Amygdala (tissue), 56 donors: Measurements from ENCODE around the gene SLC9A6.

Source experiments
- DNase-seq, 56 donors: peaks; one replicate each; lab custom pipeline; 2025; lab: John Stamatoyannopoulos, UW

The SLC9A6 gene

GRCh38 chrX:135985157-135985972 is at the start of gene SLC9A6:
Gene SLC9A6 (plus strand): TSS chrX:135985435. CDS start chrX:135985659, 224 bp downstream.
- DNase-seq, result peak in 54 of 56 donors; percentile 1 to 79 (median 44)

- DNase-seq, result no peak
Observed at GRCh38 chrX:135944486-135944885, 40.7 kb upstream of the SLC9A6 start.

- DNase-seq, result no peak
Observed at GRCh38 chrX:135951291-135951690, 33.9 kb upstream of the SLC9A6 start.

- peak in 23 of 56 donors; percentile 0 to 28 (median 7) for DNase-seq
Observed at GRCh38 chrX:135973025-135973547, 12.1 kb upstream of the SLC9A6 start.

GRCh38 chrX:135973548-135974278 is 11.5 kb upstream of the SLC9A6 start, which contains the start of gene MMGT1:
Gene MMGT1 (minus strand): TSS chrX:135973988. CDS start chrX:135973675, 313 bp downstream.
- peak; percentile 7 to 92 (median 79) for DNase-seq

- peak in 52 of 56 donors; percentile 4 to 92 (median 76) for DNase-seq
Observed at GRCh38 chrX:135974279-135974856, 10.9 kb upstream of the SLC9A6 start.

GRCh38 chrX:135975421-135975820 is 9.8 kb upstream of the SLC9A6 start:
- no peak for DNase-seq

- DNase-seq, result no peak
Observed at GRCh38 chrX:135977611-135978010, 7.6 kb upstream of the SLC9A6 start.

GRCh38 chrX:135981010-135981409 is 4.2 kb upstream of the SLC9A6 start:
- DNase-seq, result no peak

- DNase-seq, result no peak
Observed at GRCh38 chrX:135981668-135982067, 3.6 kb upstream of the SLC9A6 start.

- no peak for DNase-seq
Observed at GRCh38 chrX:135982860-135983259, 2.4 kb upstream of the SLC9A6 start.

- DNase-seq, result no peak
Observed at GRCh38 chrX:135984256-135984655, 979 bp upstream of the SLC9A6 start.

GRCh38 chrX:135984791-135985156 is 461 bp upstream of the SLC9A6 start:
- peak in 1 of 56 donors; percentile 1 for DNase-seq

GRCh38 chrX:135985973-135986310 is 707 bp downstream of the SLC9A6 start:
- peak in 2 of 56 donors; percentile 1 to 11 for DNase-seq

- no peak for DNase-seq
Observed at GRCh38 chrX:135988245-135988644, 3.0 kb downstream of the SLC9A6 start.

GRCh38 chrX:136015016-136015415 is 29.8 kb downstream of the SLC9A6 start:
- DNase-seq, result no peak

- no peak for DNase-seq
Observed at GRCh38 chrX:136016881-136017280, 31.6 kb downstream of the SLC9A6 start.

- no peak for DNase-seq
Observed at GRCh38 chrX:136019226-136019625, 34.0 kb downstream of the SLC9A6 start.

- no peak for DNase-seq
Observed at GRCh38 chrX:136021160-136021559, 35.9 kb downstream of the SLC9A6 start.

GRCh38 chrX:136021903-136022302 is 36.7 kb downstream of the SLC9A6 start:
- DNase-seq, result no peak

GRCh38 chrX:136025091-136025490 is 39.9 kb downstream of the SLC9A6 start:
- DNase-seq, result no peak
